ENCODE measurements around the gene YIPF2.
"Not testable (repeated sequence)": the region's sequence is repeated elsewhere in the genome, so short reads cannot be mapped to it uniquely, and the experiment has no call there.

The YIPF2 gene

DNA sequence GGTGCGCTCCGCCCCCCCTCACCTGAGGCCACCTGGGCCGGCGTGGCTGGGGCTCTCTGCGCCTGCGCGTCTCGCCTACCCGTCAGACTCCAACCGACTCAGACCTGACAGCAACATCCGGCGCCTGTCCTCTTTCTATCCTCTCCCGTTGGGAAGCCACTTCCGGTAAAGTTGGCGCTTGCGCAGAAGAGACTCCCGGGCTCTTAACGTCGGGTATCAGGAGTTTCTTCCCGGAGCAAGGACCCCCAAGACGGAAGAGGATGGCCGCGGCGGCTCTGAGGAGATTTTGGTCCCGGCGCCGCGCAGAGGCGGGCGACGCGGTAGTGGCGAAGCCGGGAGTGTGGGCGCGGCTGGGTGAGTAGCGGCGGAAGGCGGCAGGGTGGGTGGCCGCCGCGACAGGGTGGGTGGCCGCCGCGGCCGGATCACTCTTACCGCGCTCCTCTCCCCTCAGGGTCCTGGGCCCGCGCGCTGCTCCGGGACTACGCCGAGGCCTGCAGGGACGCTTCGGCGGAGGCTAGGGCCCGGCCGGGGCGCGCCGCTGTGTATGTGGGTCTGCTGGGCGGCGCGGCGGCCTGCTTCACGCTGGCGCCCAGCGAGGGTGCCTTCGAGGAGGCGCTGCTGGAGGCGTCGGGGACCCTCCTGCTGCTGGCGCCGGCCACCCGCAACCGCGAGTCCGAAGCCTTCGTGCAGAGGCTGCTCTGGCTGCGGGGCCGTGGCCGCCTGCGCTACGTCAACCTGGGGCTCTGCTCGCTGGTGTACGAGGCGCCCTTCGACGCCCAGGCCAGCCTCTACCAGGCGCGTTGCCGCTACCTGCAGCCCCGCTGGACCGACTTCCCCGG, at the start of gene YIPF2, which contains the start of gene TIMM29:
YIPF2 (minus strand) TSS at position 77 of the 839 bp plus-strand sequence. CDS start 229 bp downstream, outside the sequence.
TIMM29 (plus strand) TSS at position 249 of the 839 bp plus-strand sequence; CDS start at position 261, 12 bp downstream.
- peak; percentile 86 to 91 for DNase-seq

DNA sequence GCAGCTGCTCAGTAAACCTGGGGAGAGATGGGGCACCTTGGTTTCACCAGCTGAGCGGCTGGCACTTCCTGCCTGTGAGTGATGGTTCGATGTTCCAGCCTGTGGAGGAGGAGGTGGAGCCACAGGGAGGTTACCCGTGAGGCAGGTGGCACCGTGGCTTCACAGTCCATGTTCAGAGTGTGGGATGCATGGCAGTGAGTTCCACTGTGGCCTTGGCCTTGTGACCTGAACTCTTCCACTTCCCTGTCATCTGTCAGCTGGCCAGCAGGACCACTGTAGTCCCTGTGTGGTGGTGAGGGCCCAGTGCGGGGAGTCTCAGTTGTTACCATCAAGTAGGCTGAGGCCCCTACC, 49.3 kb upstream of the YIPF2 start:
- no peak for DNase-seq

DNA sequence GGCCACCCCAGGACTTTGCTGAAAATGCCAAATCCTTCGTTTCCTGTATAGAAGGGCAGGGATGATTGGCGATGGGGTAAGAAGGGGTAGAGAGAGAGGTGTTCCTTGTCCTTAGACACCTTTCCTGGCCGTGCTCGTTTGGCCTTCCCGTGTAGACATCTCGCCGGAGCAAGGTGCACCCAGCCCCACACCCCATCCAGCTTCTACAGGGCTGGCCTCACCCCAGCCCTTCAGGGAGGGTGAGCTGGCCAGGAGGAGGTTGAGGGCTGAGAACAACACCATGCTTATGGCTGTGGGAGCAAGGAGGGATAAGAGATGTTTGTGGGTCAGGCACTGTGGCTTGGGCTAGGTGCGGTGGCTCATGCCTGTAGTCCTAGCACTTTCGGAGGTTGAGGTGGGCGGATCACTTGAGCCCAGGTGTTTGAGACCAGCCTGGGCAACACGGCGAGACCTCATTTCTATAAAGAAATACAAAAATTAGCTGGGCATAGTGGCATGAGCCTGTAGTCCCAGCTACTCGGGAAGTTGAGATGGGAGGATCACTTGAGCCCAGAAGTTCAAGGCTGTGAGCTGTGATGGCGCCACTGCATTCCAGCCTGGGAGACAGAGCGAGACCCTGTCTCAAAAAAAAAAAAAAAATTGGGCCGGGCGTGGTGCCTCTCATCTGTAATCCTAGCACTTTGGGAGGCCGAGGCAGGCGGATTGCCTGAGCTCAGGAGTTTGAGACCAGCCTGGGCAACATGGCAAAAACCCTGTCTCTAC, 47.9 kb upstream of the YIPF2 start:
- no peak for DNase-seq

DNA sequence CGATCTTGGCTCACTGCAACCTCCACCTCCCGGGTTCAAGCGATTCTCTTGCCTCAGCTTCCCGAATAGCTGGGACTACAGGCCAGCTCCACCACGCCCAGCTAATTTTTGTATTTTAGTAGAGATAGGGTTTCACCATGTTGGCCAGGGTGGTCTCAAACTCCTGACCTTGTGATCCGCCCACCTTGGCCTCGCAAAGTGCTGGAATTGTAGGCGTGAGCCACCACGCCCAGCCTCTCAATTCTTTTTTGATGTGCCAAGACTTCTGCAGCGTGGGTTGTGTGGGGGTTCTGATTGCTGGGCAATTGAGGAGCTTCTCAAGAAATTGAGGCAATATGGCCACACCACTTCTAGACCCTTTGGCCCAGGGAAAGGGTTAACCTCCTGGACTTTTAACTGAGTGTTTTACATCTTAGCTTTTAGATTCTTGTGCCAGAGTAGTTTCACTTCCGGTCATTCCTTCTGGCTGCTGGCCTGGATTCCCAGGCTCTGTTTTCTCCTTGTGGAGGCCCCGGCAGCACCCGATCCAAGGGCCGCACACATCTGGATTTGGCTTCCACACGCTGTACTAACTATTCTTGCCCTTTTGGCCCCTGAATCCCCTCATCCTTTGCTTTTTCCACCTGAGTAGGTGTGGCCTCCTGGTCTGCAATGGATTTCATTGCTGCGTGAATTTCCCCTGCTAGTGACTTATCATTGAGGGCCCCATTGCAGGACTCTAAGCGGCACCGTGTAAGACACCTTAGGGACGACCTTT, 47.1 kb upstream of the YIPF2 start:
- DNase-seq: no peak

DNA sequence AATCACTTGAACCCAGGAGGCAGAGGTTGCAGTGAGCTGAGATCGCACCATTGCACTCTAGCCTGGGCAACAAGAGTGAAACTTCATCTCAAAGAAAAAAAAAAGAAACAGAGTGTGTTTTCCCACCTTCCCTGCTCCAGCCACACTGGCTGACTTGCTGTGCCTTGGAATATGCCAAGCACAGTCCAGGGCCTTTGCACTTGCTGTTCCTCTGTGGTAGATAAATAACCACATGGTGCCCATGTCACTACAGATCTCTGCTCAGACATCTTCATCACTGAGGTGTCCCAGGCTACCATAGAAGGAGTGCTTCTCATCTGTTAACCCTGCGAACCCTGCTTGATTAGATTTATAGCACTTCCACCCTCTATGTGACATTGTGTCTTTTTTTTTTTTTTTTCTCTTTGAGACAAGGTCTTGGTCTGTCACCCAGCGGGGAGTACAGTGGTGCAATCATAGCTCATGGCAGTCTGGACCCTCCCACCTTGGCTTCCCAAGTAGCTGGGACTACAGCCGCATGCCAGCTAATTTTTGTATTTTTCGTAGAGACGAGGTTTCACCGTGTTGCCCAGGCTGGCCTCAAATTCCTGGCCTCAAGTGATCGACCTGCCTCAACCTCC, 42.8 kb upstream of the YIPF2 start:
- no peak for DNase-seq

DNA sequence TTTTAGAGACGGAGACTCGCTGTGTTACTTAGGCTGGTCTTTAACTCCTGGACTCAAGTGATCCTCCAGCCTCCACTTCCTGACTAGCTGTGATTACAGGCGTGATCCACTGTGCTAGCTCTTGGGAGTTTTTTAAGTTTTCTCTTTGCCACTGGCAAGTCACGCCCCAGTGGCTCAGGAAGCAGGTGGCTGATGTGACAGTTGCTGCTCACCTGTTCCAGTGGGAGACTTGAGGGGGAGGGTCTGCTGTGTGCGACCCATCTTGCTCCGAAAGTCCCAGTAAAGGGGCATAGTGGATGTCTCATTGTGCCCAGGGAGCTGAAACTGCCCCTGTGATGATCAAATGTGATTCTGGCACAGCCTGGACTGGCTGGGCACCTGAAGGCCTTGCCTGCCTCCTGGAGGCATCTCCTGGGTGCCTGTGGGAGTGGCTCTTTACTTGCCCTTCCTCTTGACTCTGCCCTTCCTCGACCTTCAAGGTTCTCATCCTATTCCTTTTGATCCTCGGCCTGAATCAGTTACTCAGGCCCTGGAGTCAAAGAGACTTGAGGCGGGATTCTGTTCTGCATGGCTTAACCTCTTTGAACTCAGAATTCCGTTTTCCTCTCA, 40.2 kb upstream of the YIPF2 start:
- no peak for DNase-seq

DNA sequence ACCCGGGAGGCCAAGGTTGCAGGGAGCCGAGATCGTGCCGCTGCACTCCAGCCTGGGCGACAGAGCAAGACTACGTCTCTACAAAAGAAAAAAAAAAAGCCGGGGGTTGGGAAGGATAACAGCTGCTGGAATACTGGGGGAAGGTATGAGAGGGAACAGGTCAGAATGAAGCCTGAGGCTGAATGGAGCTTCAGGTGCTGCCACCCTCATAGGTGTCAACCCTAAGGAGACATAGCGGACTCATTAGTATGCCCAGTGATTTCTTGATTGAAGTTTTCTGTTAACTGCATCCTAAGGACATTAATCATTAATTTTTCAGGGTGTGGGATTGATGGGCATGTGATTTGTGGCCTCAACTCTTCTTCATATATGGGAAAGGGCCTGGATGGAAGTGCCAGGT, 38.4 kb upstream of the YIPF2 start:
- DNase-seq: no peak

DNA sequence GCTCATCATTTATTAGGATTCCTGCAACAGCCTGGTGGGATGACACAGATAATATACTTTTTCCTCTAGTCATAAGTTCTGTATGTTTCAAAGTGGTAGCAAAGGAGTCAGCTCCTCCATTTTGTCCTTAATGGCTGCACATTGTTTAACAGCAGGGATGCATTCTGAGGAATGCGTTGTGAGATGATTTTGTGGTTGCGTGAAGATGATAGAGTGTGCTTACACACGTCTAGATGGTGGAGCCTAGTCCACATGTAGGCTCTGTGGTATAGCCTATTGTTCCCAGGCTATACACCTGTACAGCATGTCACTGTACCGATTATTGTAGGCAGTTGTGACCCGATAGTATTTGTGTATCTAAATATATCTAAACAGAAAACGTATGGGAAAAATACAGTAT, 37.0 kb upstream of the YIPF2 start:
- DNase-seq: no peak

DNA sequence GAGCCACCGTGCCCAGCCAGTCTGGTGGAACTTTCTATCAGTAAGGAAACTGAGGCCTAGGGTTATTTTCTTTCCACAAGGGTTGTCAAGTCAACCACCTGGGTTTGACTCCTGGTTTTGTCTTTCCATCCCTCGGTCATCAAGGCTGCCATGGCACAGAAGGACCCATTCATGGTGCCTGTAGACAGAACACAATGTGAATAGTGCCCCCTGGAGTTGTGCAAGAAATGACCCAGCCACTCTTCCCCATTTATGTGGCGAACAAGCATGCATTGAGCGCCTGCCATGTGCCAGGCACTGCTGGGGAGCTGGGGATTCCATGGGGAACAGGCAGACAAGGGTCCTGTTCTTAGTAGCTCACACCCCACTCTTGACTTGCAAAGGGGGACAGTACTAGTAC, 36.5 kb upstream of the YIPF2 start:
- DNase-seq: no peak

DNA sequence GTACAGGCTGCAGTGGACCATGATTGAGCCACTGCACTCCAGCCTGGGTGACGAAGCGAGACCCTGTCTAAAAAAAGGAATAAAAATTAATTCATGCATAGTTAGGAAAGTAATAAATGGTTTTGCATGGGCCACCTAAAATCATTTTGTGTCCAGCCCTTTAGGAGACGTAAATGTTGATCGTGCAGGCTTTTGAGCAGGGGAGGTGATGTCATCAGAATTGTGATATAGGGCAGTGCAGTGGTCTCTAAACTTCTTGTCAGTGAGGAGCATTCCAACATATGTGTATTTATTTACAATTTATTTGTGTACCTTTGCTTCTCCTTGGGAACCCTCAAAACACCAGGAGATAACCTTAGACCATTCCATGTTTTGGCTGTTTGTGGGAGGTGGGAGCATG, 35.4 kb upstream of the YIPF2 start:
- DNase-seq: no peak

DNA sequence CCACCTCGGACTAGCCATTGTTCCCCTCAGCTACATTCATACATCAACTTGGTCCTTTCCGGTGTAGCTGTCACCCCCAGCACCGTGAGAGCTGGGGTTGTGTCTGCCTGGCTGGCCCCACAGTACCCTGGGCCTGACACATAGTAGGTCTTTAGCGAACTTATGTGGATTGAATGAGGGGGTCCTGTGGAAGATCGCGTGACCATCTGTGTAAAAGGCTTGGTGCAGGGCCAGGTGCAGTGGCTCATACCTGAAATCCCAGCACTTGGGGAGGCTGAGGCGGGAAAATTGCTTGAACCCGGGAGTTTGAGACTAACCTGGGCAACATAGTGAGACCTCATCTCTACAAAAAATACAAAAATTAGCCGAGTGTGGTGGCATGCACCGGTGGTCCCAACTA, 34.4 kb upstream of the YIPF2 start:
- no peak for DNase-seq

DNA sequence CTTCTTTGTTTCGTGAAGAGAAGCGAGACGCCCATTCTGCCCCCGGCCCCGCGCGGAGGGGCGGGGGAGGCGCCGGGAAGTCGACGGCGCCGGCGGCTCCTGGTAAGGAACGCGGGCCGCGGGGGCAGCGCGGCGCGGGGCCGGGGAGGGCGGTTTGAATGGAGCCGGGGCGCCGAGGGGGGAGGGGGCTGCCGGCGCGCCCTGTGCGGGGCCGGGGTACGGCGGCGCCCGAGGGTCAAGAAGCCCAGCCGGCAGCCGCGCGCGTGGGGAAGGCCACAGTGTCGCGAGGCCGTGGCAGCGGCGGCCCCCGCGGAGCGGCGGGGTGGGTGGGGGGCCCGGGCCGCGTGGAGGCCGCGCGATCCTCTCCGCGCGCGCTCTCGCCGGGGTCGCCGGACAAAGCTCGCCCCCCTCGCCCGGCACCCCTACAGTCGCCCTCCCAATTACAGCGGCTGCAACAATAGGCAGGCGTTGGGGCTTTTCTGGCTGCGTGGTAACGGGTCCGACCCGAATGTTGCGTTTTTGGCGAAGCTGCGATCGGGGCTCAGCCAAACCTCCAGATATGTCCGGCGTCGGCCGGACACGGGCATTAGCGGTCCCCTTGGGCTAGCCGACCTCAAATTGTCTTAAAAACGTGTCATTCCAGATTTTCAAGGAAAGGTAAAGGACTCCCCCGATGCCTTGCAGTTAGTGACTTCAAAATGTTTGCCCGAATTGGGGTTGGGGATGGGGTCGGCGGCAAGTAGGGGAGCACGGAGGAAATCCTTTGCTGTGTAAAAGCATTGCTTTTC, 32.8 kb upstream of the YIPF2 start:
- DNase-seq: peak in 1 of 2 experiments; percentile 27

DNA sequence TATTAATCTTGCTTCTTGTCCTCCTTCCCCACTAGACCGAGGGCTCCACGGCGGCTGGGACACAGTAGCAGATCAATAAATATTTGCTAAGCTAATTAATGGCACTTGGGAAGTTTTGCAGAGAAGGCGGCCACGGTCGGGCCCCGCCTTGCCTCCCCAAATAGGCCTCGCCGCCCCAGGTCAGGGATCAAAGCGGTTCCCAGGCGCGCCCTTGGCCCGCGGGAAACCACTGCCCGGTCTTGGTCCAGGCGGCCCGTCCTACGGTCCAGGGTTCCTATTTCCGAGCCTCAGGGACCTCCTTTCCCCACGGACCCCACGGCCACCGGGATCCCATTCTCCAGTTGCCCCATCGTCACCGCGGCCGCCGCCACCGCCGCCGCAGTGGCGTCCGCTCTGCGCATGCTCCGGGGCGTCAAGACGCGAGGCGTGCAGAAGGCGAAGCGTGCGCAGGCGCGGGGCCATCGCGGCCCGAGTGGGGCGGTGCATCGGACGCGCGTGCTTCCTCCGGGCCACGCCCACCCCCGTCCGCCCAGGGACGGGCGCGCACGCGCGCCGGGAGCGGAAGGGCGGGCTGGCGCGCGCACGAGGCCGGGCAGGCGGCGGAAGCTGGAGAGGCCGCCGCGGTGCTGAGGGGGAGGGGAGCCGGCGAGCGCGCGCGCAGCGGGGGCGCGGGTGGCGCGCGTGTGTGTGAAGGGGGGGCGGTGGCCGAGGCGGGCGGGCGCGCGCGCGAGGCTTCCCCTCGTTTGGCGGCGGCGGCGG, 32.1 kb upstream of the YIPF2 start, which contains the start of gene SMARCA4:
SMARCA4 (plus strand) TSS at position 717 of the 759 bp plus-strand sequence. CDS start 23,122 bp downstream, outside the sequence.
- peak; percentile 29 to 41 for DNase-seq

DNA sequence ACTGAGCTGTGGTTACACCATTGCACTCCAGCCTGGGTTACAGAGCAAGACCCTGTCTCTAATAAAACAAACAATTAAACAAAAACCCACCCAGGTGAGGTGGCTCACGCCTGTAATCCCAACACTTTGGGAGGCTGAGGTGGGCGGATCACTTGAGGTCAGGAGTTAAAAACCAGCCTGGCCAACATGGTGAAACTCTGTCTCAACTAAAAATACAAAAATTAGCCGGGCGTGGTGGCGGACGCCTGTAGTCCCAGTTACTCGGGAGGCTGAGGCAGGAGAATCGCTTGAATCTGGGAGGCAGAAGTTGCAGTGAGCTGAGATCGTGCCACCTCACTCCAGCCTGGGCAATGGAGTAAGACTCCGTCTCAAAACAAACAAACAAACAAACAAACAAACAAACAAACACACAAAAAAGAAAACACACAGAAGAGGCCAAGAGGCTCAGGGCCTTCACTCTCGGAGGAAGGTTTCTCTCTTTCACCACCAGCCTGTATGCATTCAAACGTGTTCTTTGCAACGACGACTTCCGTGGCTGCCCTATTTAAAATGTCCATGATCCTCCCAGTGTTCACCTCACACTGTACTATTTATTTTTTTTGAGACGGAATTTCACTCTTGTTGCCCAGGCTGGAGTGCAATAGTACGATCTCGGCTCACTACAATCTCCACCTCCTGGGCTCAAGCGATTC, 31.0 kb upstream of the YIPF2 start:
- not testable (repeated sequence) for DNase-seq

DNA sequence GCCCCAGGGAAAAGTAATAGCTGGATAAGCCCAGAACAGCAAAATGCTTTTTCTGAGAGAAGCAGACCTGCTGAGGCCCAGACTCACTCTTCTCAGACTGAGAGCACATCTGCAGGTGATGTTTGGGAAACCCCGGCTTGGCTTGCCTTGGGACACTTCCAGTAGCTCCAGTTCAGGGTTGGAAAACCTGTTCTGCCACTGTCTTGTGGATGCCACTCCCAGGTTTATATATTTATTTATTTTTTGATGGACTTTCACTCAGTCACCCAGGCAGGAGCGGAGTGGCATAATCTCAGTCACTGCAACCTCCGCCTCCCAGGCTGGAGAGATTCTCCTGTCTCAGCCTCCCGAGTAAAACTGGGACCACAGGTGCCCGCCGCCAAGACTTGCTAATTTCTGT, 24.4 kb upstream of the YIPF2 start:
- DNase-seq: no peak

DNA sequence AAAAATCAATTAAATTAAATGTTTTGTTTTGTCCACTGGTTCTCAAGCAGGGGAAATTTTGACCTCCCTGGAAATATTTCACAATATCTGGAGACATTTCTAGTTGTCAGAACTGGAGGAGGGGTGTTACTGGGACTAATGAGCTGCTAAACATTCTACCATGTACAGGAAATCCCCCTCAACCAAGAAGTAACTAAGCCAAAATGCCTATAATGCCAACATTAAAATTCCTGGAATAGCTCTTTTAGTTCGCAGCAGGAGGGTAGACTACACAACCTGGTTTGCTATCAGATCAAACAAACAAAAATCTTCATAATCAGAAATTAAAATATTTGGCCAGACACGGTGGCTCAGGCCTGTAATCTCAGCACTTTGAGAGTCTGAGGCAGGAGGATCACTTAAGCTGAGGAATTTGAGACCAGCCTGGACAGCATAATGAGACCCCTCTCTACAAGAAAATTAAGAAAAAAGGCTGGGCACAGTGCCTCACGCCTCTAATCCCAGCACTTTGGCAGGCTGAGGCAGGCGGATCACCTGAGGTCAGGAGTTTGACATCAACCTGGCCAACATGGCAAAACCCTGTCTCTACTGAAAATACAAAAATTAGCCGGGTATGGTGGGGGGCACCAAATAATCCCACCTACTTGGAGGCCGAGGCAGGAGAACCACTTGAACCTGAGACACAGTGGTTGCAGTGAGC, 18.7 kb upstream of the YIPF2 start:
- DNase-seq: peak in 1 of 2 experiments; percentile 4

DNA sequence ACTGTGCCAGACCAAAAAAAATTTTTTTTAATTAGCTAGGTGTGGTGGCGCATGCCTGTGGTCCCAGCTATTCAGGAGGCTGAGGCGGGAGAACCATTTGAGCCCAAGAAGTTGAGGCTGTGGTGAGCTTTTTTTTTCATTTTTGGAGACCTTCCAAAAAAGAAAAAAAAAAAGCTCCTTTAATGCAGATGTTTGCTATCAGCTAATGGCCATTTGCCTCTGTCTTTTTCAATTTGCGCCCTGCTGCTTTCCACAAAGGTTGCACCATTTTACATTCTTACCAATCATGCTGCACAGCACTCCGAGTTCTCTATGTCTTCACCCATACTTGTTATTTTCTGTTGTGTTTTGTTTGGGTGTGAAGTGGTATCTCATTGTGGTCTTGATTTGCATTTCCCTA, 16.8 kb upstream of the YIPF2 start:
- no peak for DNase-seq

DNA sequence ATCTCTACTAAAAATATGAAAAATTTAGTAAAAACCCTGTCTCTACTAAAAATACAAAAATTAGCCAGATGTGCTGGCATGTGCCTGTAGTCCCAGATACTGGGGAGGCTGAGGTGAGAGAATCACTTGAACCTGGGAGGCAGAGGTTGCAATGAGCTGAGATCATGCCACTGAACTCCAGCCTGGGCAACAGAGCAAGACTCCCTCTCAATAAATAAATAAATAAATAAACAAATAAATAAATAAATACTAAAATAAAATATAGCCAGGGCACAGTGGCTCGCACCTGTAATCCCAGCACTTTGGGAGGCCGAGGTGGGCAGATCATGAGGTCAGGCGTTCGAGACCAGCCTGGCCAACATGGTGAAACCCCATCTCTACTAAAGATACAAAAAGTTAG, 15.0 kb upstream of the YIPF2 start:
- not testable (repeated sequence) for DNase-seq

DNA sequence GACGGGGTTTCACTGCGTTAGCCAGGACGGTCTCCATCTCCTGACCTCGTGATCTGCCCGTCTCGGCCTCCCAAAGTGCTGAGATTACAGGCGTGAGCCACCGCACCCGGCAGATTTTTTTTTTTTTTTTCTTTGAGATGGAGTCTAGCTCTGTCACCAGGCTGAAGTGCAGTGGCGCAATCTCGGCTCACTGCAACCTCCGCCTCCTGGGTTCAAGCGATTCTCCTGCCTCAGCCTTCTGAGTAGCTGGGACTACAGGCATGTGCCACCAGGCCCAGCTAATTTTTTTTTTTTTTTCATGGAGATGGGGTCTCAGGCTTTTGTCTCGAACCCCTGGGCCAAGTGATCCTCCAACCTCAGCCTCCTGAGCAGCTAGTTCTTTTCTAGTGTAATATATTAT, 13.2 kb upstream of the YIPF2 start:
- DNase-seq: not testable (repeated sequence)

All from cerebellar nuclear complex (tissue), 1 donor.